Measurements from ENCODE around the gene MAPK9.

GRCh38 chr5:180332861-180333260 lies 41.0 kb upstream of the MAPK9 start:
- TF ChIP-seq CTCF (conservative IDR thresholded peaks at IDR 0.05) (no peak), ZFX (IDR thresholded peaks at IDR 0.05) (no peak)
